DMS114 treated with DMSO at 0.1 percent for 48 hours (cell line): ENCODE data around the gene S100A13.
"Not testable (repeated sequence)": the region's sequence is repeated elsewhere in the genome, so short reads cannot be mapped to it uniquely, and the experiment has no call there.

Experiments used
- DNase-seq: peaks from one replicate; lab custom pipeline; 2025; ENCODE audit not compliant: unreplicated experiment; lab: John Stamatoyannopoulos, UW

S100A13 gene

DNA sequence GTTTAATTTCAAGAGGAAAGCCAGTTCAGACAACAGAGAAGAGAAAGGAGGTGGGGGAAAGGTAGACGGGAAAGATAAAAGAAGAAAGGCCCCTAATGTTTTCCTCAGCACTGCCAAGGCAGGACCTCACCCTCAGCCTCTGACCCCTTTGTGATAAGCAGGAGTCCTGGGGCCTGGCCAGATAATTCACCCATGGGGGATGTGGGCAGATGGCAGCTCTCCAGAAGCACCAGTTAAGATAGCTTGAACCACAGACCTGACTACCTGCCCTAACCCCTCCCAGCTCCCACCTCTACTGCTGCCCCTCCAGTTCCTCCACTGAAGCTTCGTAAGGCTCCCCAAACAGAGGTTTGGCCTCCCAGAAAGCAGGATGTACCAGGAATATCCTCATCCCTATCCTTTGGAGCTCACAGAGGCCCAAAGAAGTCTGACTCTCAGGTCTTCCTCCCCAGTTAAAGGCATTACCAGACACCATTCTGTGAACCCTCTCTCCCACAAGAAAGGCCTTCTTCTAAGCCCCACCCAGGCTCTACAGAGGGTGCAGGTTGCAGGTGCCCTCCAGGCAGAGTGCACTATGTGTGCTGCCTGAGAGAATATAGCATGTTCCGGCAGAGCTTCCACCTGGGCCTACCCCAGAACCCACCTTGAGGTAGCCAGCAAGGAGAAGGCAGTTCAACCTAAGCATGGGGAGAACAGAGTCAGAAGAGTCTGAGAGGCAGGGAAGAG is 22.0 kb upstream of the S100A13 start:
- DNase-seq = no peak

DNA sequence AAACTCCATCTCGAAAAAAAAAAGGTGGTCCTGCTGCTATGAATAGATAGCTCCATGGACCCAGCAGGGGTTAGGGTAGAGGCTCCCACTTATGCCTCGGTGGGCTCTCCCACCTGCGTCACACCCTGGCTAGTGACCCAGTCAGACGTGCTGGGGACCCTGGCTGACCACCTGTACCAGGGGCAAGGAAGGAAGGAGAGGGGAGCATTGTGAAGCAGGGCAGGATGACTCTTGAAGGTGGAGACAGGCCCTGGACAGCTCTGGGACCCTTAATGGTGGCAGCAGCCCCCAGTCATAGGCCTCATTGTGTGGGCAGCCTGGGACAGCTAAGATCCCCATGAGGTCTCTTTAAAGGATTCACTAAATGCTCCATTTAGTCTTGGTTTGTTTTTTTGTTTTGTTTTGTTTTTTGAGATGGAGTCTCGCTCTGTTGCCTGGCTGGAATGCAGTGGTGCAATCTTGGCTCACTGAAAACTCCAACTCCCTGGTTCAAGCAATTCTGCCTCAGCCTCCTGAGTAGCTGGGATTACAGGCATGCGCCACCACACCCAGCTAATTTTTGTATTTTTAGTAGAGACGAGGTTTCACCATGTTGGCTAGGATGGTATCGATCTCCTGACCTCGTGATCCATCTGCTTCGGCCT is 20.8 kb upstream of the S100A13 start:
- no peak for DNase-seq

DNA sequence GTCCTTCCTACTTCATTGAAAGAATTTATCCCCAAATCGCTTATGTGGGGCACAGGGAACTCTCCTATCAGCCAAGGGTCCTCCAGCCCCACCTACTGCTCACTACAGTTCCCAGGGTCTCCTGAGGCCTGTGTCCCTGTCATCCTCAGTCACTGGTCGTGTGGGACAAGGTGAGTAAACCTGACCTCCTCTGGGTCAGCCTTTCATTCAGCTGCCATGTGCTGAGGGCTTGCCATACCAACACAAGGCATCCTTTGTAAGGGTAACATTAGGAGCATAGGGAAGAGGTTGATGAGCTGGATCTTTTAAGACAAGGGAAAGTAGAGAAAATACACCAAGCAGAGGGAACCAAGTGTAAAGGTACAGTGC is 20.0 kb upstream of the S100A13 start:
- no peak for DNase-seq

DNA sequence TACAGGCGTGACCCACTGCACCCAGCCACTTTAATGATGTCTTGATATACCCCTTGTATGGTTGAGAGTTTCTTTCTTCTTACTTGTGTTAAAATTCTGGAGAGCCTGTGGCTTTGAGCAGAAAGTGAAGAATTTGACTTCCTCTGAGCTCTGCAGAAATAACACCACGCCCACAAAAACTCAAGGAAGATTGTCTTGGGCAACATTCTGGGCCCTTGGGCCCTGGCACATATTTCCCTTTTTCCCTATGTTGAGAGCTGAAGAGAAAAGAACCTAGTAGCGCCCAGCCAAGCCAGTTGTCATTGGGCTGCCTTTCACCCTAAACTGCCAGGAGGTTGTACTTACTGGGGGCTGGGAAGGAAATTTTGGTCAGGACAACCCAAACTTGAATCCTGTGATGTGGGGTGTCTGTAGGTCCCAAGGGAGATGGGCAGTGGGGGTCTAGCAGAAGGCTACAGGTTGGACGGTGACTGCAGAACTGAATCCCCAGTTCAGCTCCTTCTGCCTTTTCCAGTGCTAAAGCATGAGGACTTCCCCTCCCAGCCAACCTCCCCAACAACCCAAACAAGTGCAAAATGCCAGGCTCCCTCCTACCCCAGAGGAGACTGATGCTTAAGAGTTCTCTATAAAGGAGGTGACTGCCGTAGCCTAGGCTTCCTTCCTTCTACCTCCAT is 19.5 kb upstream of the S100A13 start:
- no peak for DNase-seq

- no peak for DNase-seq
Observed at GRCh38 chr1:153643816-153644215, 16.5 kb upstream of the S100A13 start.

DNA sequence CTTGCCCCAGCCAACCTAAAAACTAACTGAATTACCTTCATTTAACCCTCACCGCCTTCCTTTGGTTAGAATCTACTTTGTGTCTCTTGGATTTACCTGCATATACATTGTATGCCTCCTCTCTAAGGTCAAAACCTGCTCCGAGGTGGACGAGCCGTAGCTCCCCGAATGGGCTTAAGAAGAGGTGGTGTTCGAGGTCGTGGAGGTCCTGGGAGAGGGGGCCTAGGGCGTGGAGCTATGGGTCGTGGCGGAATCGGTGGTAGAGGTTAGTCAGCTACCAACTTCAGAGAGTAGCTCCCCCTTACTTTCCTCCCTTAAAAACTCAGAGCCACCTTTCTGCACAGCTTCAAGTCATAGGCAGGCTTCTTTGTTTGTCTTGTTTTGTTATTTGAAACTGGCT is 15.8 kb upstream of the S100A13 start:
- DNase-seq = no peak

DNA sequence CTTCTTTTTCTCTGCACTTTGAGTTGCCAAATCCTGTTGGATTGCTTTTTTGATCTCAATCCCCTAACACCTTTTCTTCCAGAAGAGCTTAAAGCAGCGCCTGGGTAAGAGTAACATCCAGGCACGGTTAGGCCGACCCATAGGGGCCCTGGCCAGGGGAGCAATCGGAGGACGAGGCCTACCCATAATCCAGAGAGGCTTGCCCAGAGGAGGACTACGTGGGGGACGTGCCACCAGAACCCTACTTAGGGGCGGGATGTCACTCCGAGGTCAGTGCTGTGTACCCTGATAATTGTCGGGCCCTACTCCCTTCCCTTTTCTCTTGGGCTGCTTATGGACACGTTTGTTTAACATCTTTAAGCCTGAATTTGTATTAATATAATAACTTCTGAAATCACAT is 14.9 kb upstream of the S100A13 start:
- no peak for DNase-seq

GRCh38 chr1:153640861-153641260 is 13.6 kb upstream of the S100A13 start:
- DNase-seq = no peak

DNA sequence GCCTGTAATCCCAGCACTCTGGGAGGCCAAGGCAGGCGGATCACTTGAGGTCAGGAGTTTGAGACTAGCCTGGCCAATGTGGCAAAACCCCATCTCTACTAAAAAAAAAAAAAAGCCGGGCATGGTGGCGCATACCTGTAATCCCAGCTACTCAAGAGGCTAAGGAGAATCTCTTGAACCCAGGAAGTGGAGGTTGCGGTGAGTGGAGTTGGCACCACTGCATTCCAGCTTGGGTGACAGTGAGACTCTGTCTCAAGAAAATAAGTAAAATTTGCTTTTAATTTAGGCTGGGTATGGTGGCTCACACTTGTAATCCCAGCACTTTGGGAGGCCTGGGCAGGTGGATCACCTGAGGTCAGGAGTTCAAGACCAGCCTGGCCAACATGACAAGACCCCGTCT is 12.9 kb upstream of the S100A13 start:
- DNase-seq = not testable (repeated sequence)

DNA sequence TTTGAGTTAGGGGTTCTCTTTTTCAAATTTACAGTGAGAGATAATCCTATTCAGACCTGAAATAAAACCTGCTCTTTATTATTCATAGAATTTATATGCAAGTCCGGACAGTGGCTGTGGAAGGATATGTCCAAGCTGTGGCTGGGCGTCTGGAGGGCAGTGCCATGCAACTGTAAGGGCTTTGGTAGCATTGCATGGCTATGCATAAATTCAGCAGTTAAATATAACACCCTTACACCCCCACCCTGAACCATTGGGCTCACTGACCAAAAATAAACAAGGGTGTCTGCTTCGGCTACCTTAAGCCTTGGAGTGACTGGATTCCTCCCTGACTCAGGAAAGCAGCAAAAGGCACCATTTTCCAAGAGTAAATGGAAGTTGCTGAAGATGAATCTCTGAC is 12.0 kb upstream of the S100A13 start:
- DNase-seq = no peak

DNA sequence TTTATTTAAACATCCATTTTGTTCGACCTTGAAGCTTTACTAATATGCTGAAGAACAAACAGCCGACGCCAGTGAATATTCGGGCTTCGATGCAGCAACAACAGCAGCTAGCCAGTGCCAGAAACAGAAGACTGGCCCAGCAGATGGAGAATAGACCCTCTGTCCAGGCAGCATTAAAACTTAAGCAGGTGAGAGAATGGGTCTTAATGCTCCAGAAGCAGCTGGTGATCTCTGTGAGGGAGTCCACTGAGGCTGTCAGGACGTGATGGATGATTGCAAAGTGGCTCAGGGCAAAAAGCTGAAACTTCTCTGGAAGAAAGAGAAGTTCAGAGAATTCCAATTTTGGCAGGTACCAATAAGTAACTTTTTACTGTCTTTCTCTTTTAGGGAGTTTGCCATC is 11.0 kb upstream of the S100A13 start:
- no peak for DNase-seq

DNA sequence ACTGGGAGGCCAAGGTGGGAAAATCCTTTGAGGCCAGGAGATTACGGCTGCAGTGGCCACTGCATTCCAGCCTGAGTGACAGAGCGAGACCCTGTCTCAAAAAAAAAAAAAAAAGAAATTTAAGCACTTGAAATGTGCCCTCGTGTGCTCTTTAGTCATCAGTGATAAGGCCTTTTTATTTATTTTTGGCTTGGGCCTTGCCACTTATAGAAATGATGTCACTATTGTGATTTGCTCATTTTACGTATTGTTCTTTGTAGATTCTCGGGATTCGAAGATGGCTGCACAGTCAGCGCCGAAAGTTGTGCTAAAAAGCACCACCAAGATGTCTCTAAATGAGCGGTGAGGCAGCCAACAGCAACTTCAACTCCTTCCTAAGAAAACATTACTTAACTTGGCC is 9.0 kb upstream of the S100A13 start:
- DNase-seq = no peak

DNA sequence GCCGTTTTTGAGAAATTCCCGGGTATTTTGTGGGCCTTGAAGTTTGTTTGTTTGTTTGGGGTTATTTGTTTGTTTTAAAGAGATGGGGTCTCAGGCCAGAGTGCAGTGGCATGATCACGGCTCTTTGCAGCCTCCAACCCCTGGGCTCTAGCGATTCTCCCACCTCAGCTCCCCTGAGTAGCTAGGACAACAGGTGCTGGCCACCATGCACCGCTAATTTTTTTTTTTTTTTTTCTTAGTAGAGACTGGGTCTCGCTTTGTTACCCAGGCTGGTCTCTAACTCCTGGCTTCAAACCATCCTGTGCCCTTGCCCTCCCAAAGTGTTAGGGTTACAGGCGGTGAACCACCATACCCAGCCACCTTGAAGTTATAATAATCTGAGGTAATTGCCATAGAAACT is 8.6 kb upstream of the S100A13 start:
- no peak for DNase-seq

- DNase-seq = peak; percentile 96
Observed at GRCh38 chr1:153633754-153634665, 6.7 kb upstream of the S100A13 start, which contains the start of gene CHTOP. Gene CHTOP, plus strand, starts transcription at chr1:153634066. Its CDS starts 2,523 bp downstream, at chr1:153636589.

GRCh38 chr1:153633161-153633753 is 6.0 kb upstream of the S100A13 start:
- DNase-seq = no peak

GRCh38 chr1:153631047-153632022 is 4.0 kb upstream of the S100A13 start:
- no peak for DNase-seq

- no peak for DNase-seq
Observed at GRCh38 chr1:153630384-153630783, 3.1 kb upstream of the S100A13 start.

DNA sequence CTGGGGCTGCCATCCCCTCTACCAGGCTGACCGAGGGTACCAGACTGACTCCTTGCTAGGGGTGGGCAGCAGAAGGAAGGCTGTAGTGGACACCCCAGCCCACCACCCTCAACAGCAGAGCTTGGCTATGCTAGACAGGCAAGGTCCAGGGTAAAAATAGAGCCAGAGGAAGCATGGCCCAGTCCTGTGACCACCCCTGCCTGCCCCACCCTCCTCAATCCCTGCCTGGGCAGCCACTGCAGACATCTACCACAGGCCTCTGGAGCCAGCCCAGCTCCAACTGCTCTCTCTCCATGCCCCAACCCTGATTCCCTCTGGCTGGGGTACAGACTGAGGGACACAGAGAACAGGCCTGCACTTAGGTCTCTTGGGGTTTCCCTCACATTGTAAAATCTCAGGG is 2.7 kb upstream of the S100A13 start:
- DNase-seq = no peak

- no peak for DNase-seq
Observed at GRCh38 chr1:153629343-153629665, 2.0 kb upstream of the S100A13 start.
